WTC11 (cell line): Measurements from ENCODE around the gene HOMER2.

Experiments used
- CTCF ChIP-seq: fragments of 200-600 bp; IDR thresholded peaks from 2 replicates; pipeline ENCODE4 v1.8.0; 2022; ENCODE audit warnings: antibody characterized with exemption
- E2F4 ChIP-seq: sonication (generic); formaldehyde crosslinking; IDR thresholded peaks from 2 replicates; pipeline ENCODE4 v1.8.1; 2022; ENCODE audit warnings: low read depth, mild to moderate bottlenecking, moderate library complexity, missing genetic modification reagents, borderline replicate concordance
- IRF1 ChIP-seq: sonication (generic); formaldehyde crosslinking; IDR thresholded peaks from 2 replicates; pipeline ENCODE4 v1.8.0; 2023; ENCODE audit warnings: missing genetic modification reagents
- IRF2 ChIP-seq: sonication (generic); formaldehyde crosslinking; IDR thresholded peaks from 2 replicates; pipeline ENCODE4 v1.8.0; 2022; ENCODE audit warnings: low read depth, missing genetic modification reagents, borderline replicate concordance
- JUN ChIP-seq: sonication (generic); formaldehyde crosslinking; IDR thresholded peaks from 2 replicates; pipeline ENCODE4 v1.8.0; 2023; ENCODE audit warnings: mild to moderate bottlenecking, missing genetic modification reagents
- MAX ChIP-seq: sonication (generic); formaldehyde crosslinking; IDR thresholded peaks from 2 replicates; pipeline ENCODE4 v1.8.0; 2022; ENCODE audit warnings: mild to moderate bottlenecking, missing genetic modification reagents
- MXD4 ChIP-seq: fragments of 250-450 bp; sonication (Bioruptor Pico); IDR thresholded peaks from 2 replicates; pipeline ENCODE4 v1.8.0; 2021; ENCODE audit warnings: mild to moderate bottlenecking, moderate library complexity, borderline replicate concordance
- NR2C2 ChIP-seq: sonication (generic); formaldehyde crosslinking; IDR thresholded peaks from 2 replicates; pipeline ENCODE4 v1.8.0; 2022; ENCODE audit warnings: mild to moderate bottlenecking, missing genetic modification reagents
- SMAD3 ChIP-seq: sonication (generic); formaldehyde crosslinking; IDR thresholded peaks from 2 replicates; pipeline ENCODE4 v1.8.0; 2022; ENCODE audit warnings: missing genetic modification reagents, mild to moderate bottlenecking, borderline replicate concordance
- TCF7 ChIP-seq: sonication (generic); formaldehyde crosslinking; IDR thresholded peaks from 2 replicates; pipeline ENCODE4 v1.8.0; 2022; ENCODE audit warnings: mild to moderate bottlenecking, low read depth, missing genetic modification reagents, moderate library complexity
- TEAD4 ChIP-seq: sonication (generic); formaldehyde crosslinking; IDR thresholded peaks from 2 replicates; pipeline ENCODE4 v1.8.0; 2022; ENCODE audit warnings: mild to moderate bottlenecking, missing genetic modification reagents
- USF2 ChIP-seq: sonication (generic); formaldehyde crosslinking; IDR thresholded peaks from 2 replicates; pipeline ENCODE4 v1.8.1; 2023; ENCODE audit warnings: mild to moderate bottlenecking, missing genetic modification reagents, moderate library complexity

GRCh38 chr15:82812994-82813393 lies 139.5 kb downstream of the HOMER2 start:
- TF ChIP-seq NR2C2 (CRISPR knock-in tag) = no peak
- no peak for TF ChIP-seq CTCF
- TF ChIP-seq USF2 = no peak
- TF ChIP-seq IRF1 (CRISPR knock-in tag) = no peak
- no peak for TF ChIP-seq MAX
- no peak for TF ChIP-seq SMAD3 (CRISPR knock-in tag)
- no peak for TF ChIP-seq E2F4 (CRISPR knock-in tag)
- no peak for TF ChIP-seq JUN
- no peak for TF ChIP-seq TEAD4 (CRISPR knock-in tag)
- no peak for TF ChIP-seq IRF2 (CRISPR knock-in tag)
- TF ChIP-seq TCF7 = no peak
- TF ChIP-seq MXD4 = no peak
